ENCODE results near the gene MIOS.

DNA sequence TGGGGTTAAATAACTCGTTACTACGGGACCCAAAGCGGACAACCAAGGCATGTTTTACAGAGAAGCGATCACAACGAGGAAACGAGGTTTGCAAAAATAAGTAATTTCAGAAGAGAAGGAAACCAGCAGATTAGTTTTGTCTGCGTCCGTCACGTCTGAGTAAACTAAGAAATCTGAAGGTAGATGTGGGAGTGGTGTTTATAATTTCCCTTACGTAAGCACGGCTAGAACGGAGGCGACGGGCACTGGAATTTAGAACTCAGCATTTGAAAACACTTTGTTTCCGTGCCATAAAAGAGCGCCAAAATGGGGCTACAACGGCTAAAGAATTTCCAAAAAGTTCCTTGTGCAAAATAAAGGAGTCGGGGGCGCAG, 73.2 kb downstream of the MIOS start:
- TF ChIP-seq KAT8 (IDR thresholded peaks at IDR 0.05; ENCODE audit: low read depth) (no peak), MAZ (CRISPR knock-in tag; conservative IDR thresholded peaks at IDR 0.05 in 1 of 2, IDR thresholded peaks at IDR 0.05 in 1 of 2) (no peak), FOXK1 (CRISPR knock-in tag; IDR thresholded peaks at IDR 0.05; ENCODE audit: borderline replicate concordance) (no peak; the same call in 1 of the 2 replicates), YY1 (IDR thresholded peaks at IDR 0.05; ENCODE audit: borderline replicate concordance in 1 of 3, control insufficient read depth in 1 of 3, extremely low read depth in 1 of 3, insufficient read depth in 3 of 3, insufficient read length in 1 of 3, insufficient replicate concordance in 2 of 3, low read depth in 1 of 3, low read length in 2 of 3) (no peak), CTCF (IDR thresholded peaks at IDR 0.05 in 2 of 3, conservative IDR thresholded peaks at IDR 0.05 in 1 of 3; ENCODE audit: insufficient read depth in 2 of 3, low read depth in 1 of 3, low read length in 3 of 3) (no peak), ZNF212 (CRISPR knock-in tag; IDR thresholded peaks at IDR 0.05) (no peak), JUNB (CRISPR knock-in tag; conservative IDR thresholded peaks at IDR 0.05) (no peak), JUN (IDR thresholded peaks at IDR 0.05; ENCODE audit: borderline replicate concordance, low read depth, low read length) (no peak), JUN (CRISPR knock-in tag; IDR thresholded peaks at IDR 0.05; ENCODE audit: borderline replicate concordance) (no peak), USF2 (CRISPR knock-in tag; IDR thresholded peaks at IDR 0.05) (no peak), ETS1 (conservative IDR thresholded peaks at IDR 0.05; ENCODE audit: control insufficient read depth, low read depth, low read length) (no peak), POLR2A (conservative IDR thresholded peaks at IDR 0.05) (no peak)

Data from K562 (cell line).